Neural cell (in vitro differentiated cells): ENCODE data around the gene UVRAG. TPM values are rescaled to one million over a fixed set of nuclear protein-coding genes. Genes with fewer than 3 reads are reported as not detected.

Experiments used
- H2AFZ ChIP-seq: fragments of 200-600, 300-800 bp; sonication (generic), shearing (Covaris generic); 2 replicates; pipeline ENCODE4 v1.6.0; 2014; ENCODE audit warnings: low read depth, mild to moderate bottlenecking, antibody characterized with exemption, low read length, moderate library complexity
- H3F3A ChIP-seq: fragments of 200-600 bp; shearing (Covaris generic); 2 replicates; pipeline ENCODE4 v1.6.1; 2016; ENCODE audit warnings: mild to moderate bottlenecking, moderate library complexity, mixed read lengths, antibody characterized with exemption, low read length; ENCODE audit not compliant: insufficient read depth, poor library complexity, severe bottlenecking
- H3K27ac ChIP-seq: fragments of 200-600, 300-800 bp; sonication (generic), shearing (Covaris generic); 2 replicates; pipeline ENCODE4 v1.5.1; 2014; ENCODE audit warnings: mild to moderate bottlenecking, low read length, moderate library complexity
- H3K27me3 ChIP-seq: fragments of 300-800, 200-600 bp; sonication (generic), shearing (Covaris generic); 2 replicates; pipeline ENCODE4 v1.6.0; 2014; ENCODE audit warnings: mild to moderate bottlenecking, low read depth, low read length, moderate library complexity; ENCODE audit not compliant: insufficient read depth
- H3K36me3 ChIP-seq: fragments of 300-800, 200-600 bp; sonication (generic), shearing (Covaris generic); 2 replicates; pipeline ENCODE4 v1.5.1; 2014; ENCODE audit warnings: mild to moderate bottlenecking, antibody characterized with exemption, low read length, moderate library complexity; ENCODE audit not compliant: insufficient read depth
- H3K4me2 ChIP-seq: fragments of 300-800, 200-600 bp; sonication (generic), shearing (Covaris generic); 2 replicates; pipeline ENCODE4 v1.6.0; 2014; ENCODE audit warnings: mild to moderate bottlenecking, low read length
- H3K4me3 ChIP-seq: fragments of 300-800, 200-600 bp; sonication (generic), shearing (Covaris generic); 2 replicates; pipeline ENCODE4 v1.5.1; 2014; ENCODE audit warnings: mild to moderate bottlenecking, low read length, moderate library complexity
- H3K79me2 ChIP-seq: fragments of 200-600 bp; shearing (Covaris generic); replicated peaks from 2 replicates; pipeline ENCODE4 v1.6.0; 2014; ENCODE audit warnings: mild to moderate bottlenecking, low read length, moderate library complexity; ENCODE audit not compliant: insufficient read depth
- H3K9ac ChIP-seq: fragments of 300-800, 200-600 bp; sonication (generic), shearing (Covaris generic); 2 replicates; pipeline ENCODE4 v1.6.1; 2016; ENCODE audit warnings: mild to moderate bottlenecking, low read length, mixed read lengths
- H3K9me2 ChIP-seq: fragments of 200-600 bp; shearing (Covaris generic); 2 replicates; pipeline ENCODE4 v1.6.1; 2016; ENCODE audit warnings: mild to moderate bottlenecking, low read length, mixed read lengths; ENCODE audit not compliant: insufficient read depth
- H3K9me3 ChIP-seq: fragments of 200-600, 300-800 bp; sonication (generic), shearing (Covaris generic); 2 replicates; pipeline ENCODE4 v1.6.1; 2016; ENCODE audit warnings: mild to moderate bottlenecking, mixed run types, low read length, moderate library complexity, mixed read lengths
- H4K20me1 ChIP-seq: fragments of 200-600 bp; shearing (Covaris generic); 2 replicates; pipeline ENCODE4 v1.6.1; 2016; ENCODE audit warnings: mild to moderate bottlenecking, mixed run types; ENCODE audit not compliant: insufficient read depth
- EP300 ChIP-seq: fragments of 450-650 bp; conservative IDR thresholded peaks from 2 replicates; pipeline ENCODE4 v1.6.1; 2014; ENCODE audit warnings: antibody characterized with exemption, mild to moderate bottlenecking, moderate library complexity; ENCODE audit not compliant: poor library complexity, severe bottlenecking
- EZH2 ChIP-seq: fragments of 200-600, 300-800 bp; shearing (Covaris generic), sonication (generic); IDR thresholded peaks from 2 replicates; pipeline ENCODE4 v1.6.1; 2014; ENCODE audit warnings: antibody characterized with exemption, low read length, borderline replicate concordance, mild to moderate bottlenecking; ENCODE audit not compliant: insufficient read depth, poor library complexity, severe bottlenecking
- MXI1 ChIP-seq: fragments of 450-650 bp; conservative IDR thresholded peaks from 2 replicates; pipeline ENCODE4 v1.6.1; 2014; ENCODE audit warnings: antibody characterized with exemption, mild to moderate bottlenecking; ENCODE audit not compliant: poor library complexity, severe bottlenecking
- POLR2AphosphoS5 ChIP-seq: IDR thresholded peaks from 2 replicates; pipeline ENCODE4 v1.6.1; 2012
- RAD21 ChIP-seq: fragments of 450-650 bp; conservative IDR thresholded peaks from 2 replicates; pipeline ENCODE4 v1.6.1; 2014; ENCODE audit warnings: antibody characterized with exemption, mild to moderate bottlenecking, moderate library complexity
- REST ChIP-seq: IDR thresholded peaks from 2 replicates; pipeline ENCODE4 v1.6.1; 2012; ENCODE audit warnings: borderline replicate concordance
- SMC3 ChIP-seq: fragments of 450-650 bp; conservative IDR thresholded peaks from 2 replicates; pipeline ENCODE4 v1.6.1; 2014; ENCODE audit warnings: antibody characterized with exemption, mild to moderate bottlenecking, moderate library complexity; ENCODE audit not compliant: poor library complexity
- TAF1 ChIP-seq: IDR thresholded peaks from 2 replicates; pipeline ENCODE4 v1.6.1; 2012; ENCODE audit warnings: low read depth
- polyA plus RNA-seq: library from polyadenylated mRNA; depleted of rRNA; stranded (reverse); fragments of >200 nt; gene quantifications from 2 replicates; pipeline ENCODE4 v1.2.3, GENCODE V29; 2014
- TF ChIP-seq, protein P1 (sequence below): fragments of 450-650 bp; IDR thresholded peaks from 2 replicates; pipeline ENCODE4 v1.5.1; 2014; ENCODE audit warnings: antibody characterized with exemption, mild to moderate bottlenecking, moderate library complexity; ENCODE audit not compliant: poor library complexity, severe bottlenecking

UVRAG gene
- polyA plus RNA-seq, 1 donor from 2014 or later, result 31.6 TPM

GRCh38 chr11:75783416-75784084, 31.5 kb upstream of the UVRAG start:
- no peak for TF ChIP-seq EZH2
- TF ChIP-seq TAF1, result no peak
- no peak for TF ChIP-seq RAD21
- TF ChIP-seq, protein P1, sequence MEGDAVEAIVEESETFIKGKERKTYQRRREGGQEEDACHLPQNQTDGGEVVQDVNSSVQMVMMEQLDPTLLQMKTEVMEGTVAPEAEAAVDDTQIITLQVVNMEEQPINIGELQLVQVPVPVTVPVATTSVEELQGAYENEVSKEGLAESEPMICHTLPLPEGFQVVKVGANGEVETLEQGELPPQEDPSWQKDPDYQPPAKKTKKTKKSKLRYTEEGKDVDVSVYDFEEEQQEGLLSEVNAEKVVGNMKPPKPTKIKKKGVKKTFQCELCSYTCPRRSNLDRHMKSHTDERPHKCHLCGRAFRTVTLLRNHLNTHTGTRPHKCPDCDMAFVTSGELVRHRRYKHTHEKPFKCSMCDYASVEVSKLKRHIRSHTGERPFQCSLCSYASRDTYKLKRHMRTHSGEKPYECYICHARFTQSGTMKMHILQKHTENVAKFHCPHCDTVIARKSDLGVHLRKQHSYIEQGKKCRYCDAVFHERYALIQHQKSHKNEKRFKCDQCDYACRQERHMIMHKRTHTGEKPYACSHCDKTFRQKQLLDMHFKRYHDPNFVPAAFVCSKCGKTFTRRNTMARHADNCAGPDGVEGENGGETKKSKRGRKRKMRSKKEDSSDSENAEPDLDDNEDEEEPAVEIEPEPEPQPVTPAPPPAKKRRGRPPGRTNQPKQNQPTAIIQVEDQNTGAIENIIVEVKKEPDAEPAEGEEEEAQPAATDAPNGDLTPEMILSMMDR, result no peak
- no peak for TF ChIP-seq EP300
- no peak for TF ChIP-seq REST
- no peak for TF ChIP-seq POLR2AphosphoS5
- no peak for TF ChIP-seq SMC3
- TF ChIP-seq MXI1, result no peak
- H3K9ac ChIP-seq, result no peak overlapping the region
- H2AFZ ChIP-seq, result no peak overlapping the region
- H3K27ac ChIP-seq, result no peak overlapping the region
- no peaks in the 10 kb centered on the region for H3K9me2 ChIP-seq
- H3F3A ChIP-seq, result no peaks in the 10 kb centered on the region
- H3K36me3 ChIP-seq, result no peaks in the 10 kb centered on the region
- H3K27me3 ChIP-seq, result no peaks in the 10 kb centered on the region
- no peaks in the 10 kb centered on the region for H3K79me2 ChIP-seq
- H4K20me1 ChIP-seq, result no peaks in the 10 kb centered on the region
- H3K4me2 ChIP-seq, result no peak overlapping the region
- H3K9me3 ChIP-seq, result no peaks in the 10 kb centered on the region
- no peak overlapping the region for H3K4me3 ChIP-seq

GRCh38 chr11:75784085-75784478, 30.9 kb upstream of the UVRAG start:
- no peak overlapping the region for H3K27ac ChIP-seq
- no peaks in the 10 kb centered on the region for H3K9me3 ChIP-seq
- TF ChIP-seq, protein P1, result no peak

More at GRCh38 chr11:75784085-75784478, 30.9 kb upstream of the UVRAG start:
- H3F3A ChIP-seq, result no peaks in the 10 kb centered on the region
- no peaks in the 10 kb centered on the region for H3K79me2 ChIP-seq
- H3K27me3 ChIP-seq, result no peaks in the 10 kb centered on the region
- H3K36me3 ChIP-seq, result no peaks in the 10 kb centered on the region
- no peak overlapping the region for H3K4me2 ChIP-seq
- H3K4me3 ChIP-seq, result no peak overlapping the region
- no peaks in the 10 kb centered on the region for H3K9me2 ChIP-seq
- no peak overlapping the region for H3K9ac ChIP-seq
- no peak overlapping the region for H2AFZ ChIP-seq
- no peaks in the 10 kb centered on the region for H4K20me1 ChIP-seq
